Peyer's patch (tissue), 4 donors: Measurements from ENCODE around the gene VSIG4. TPM values are rescaled to one million over a fixed set of nuclear protein-coding genes. Genes with fewer than 3 reads are reported as not detected.
A peak's percentile ranks its signal among the peaks of the same experiment; 100 is the strongest.

Experiments used
- DNase-seq, 3 donors: peaks; one replicate each; pipeline ENCODE4 v3.0.0-alpha.2; 2017 to 2019
- H3K27ac ChIP-seq, 4 donors: fragments of 200-600 bp; sonication (generic); one replicate each; pipeline ENCODE4 v1.5.1; 2016 to 2019
- H3K27me3 ChIP-seq, 2 donors: fragments of 200-600 bp; sonication (generic); one replicate each; pipeline ENCODE4 v1.5.1; 2019
- H3K36me3 ChIP-seq, 3 donors: fragments of 200-600 bp; sonication (generic); one replicate each; pipeline ENCODE4 v1.5.1; 2016 to 2019
- H3K4me1 ChIP-seq, 4 donors: fragments of 200-600 bp; sonication (generic); one replicate each; pipeline ENCODE4 v1.5.1; 2016 to 2019
- H3K4me3 ChIP-seq, 4 donors: fragments of 200-600 bp; sonication (generic); 1 replicate in 3 of 4; 2 replicates in 1 of 4; pipeline ENCODE4 v1.5.1; 2016 to 2019; ENCODE audit warnings: mild to moderate bottlenecking in 1 of 4
- H3K9me3 ChIP-seq, 4 donors: fragments of 200-600 bp; sonication (generic); one replicate each; pipeline ENCODE4 v1.5.1; 2016 to 2019; ENCODE audit warnings: mild to moderate bottlenecking in 1 of 4
- POLR2A ChIP-seq, 2 donors: fragments of 450-650 bp; IDR thresholded peaks; one replicate each; pipeline ENCODE4 v1.5.1; 2017; ENCODE audit warnings: antibody characterized with exemption in 2 of 2, mild to moderate bottlenecking in 2 of 2, moderate library complexity in 2 of 2
- total RNA-seq, 4 donors: library from RNA; depleted of rRNA; stranded (reverse); fragments of >200 nt; gene quantifications; one replicate each; pipeline ENCODE4 v1.1.0, GENCODE V29; 2016
- TF ChIP-seq, protein P1 (sequence below), 6 experiments: fragments of 450-650 bp in 4 of 6; fragments of 200-600 bp in 2 of 6; sonication (generic) in 1 of 6; IDR thresholded peaks; one replicate each; pipeline ENCODE4 v1.5.1; 2017 to 2019; ENCODE audit warnings: antibody characterized with exemption in 6 of 6, mild to moderate bottlenecking in 3 of 6, moderate library complexity in 1 of 6

Gene VSIG4
- total RNA-seq, 4 donors from 2014 or later = 15.1 to 51.1 (median 31.3) TPM

- H3K4me1 ChIP-seq = no peaks in the 10 kb centered on the region
- TF ChIP-seq POLR2A (IDR thresholded peaks at IDR 0.05) = no peak
- TF ChIP-seq, protein P1, sequence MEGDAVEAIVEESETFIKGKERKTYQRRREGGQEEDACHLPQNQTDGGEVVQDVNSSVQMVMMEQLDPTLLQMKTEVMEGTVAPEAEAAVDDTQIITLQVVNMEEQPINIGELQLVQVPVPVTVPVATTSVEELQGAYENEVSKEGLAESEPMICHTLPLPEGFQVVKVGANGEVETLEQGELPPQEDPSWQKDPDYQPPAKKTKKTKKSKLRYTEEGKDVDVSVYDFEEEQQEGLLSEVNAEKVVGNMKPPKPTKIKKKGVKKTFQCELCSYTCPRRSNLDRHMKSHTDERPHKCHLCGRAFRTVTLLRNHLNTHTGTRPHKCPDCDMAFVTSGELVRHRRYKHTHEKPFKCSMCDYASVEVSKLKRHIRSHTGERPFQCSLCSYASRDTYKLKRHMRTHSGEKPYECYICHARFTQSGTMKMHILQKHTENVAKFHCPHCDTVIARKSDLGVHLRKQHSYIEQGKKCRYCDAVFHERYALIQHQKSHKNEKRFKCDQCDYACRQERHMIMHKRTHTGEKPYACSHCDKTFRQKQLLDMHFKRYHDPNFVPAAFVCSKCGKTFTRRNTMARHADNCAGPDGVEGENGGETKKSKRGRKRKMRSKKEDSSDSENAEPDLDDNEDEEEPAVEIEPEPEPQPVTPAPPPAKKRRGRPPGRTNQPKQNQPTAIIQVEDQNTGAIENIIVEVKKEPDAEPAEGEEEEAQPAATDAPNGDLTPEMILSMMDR (IDR thresholded peaks at IDR 0.05) = no peak
- no peaks in the 10 kb centered on the region for H3K36me3 ChIP-seq
- H3K4me3 ChIP-seq = no peak overlapping the region
- peak overlapping the region in 3 of 4 donors; percentile 22 to 55 (median 35) for H3K27ac ChIP-seq
- peak in 1 of 3 donors; percentile 45 for DNase-seq
- no peaks in the 10 kb centered on the region for H3K9me3 ChIP-seq
- H3K27me3 ChIP-seq = no peaks in the 10 kb centered on the region
Observed at GRCh38 chrX:66020631-66021334, 19.1 kb downstream of the VSIG4 start.

DNA sequence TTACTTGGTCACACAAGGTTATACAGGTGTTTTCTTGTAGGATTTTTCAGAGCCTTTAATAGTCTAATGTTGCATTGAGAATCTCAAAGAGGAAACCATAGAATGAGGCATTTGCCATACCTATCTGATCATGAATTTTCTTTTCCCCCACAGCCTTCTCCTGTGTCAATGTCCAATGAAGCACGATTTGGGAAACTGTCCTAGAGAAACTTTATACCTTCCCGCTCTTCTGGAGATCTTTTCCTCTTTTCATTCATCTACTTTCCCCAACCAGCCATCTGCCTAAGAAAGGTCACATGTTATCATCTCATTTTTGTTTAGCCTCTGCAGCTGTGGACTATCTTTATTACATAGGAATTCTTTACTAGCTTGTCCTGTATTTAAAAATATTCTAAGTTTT, 19.9 kb downstream of the VSIG4 start:
- Histone ChIP-seq H3K4me1 (no peaks in the 10 kb centered on the region), H3K36me3 (no peaks in the 10 kb centered on the region), H3K27ac (peak overlapping the region in 1 of 4 donors; percentile 55), H3K4me3 (no peak overlapping the region), H3K9me3 (no peaks in the 10 kb centered on the region), H3K27me3 (no peaks in the 10 kb centered on the region)
- no peak for DNase-seq
- TF ChIP-seq, protein P1 (IDR thresholded peaks at IDR 0.05) = no peak
- no peak for TF ChIP-seq POLR2A (IDR thresholded peaks at IDR 0.05)

GRCh38 chrX:66019310-66019652, 20.6 kb downstream of the VSIG4 start:
- H3K9me3 ChIP-seq = no peaks in the 10 kb centered on the region
- no peak overlapping the region for H3K27ac ChIP-seq
- H3K36me3 ChIP-seq = no peaks in the 10 kb centered on the region
- H3K27me3 ChIP-seq = no peaks in the 10 kb centered on the region
- TF ChIP-seq, protein P1 (IDR thresholded peaks at IDR 0.05) = no peak
- no peak for TF ChIP-seq POLR2A (IDR thresholded peaks at IDR 0.05)
- no peak for DNase-seq
- H3K4me1 ChIP-seq = no peaks in the 10 kb centered on the region
- no peak overlapping the region for H3K4me3 ChIP-seq

GRCh38 chrX:66018585-66019309, 21.1 kb downstream of the VSIG4 start:
- Histone ChIP-seq H3K27me3 (no peaks in the 10 kb centered on the region), H3K4me1 (no peaks in the 10 kb centered on the region), H3K9me3 (no peaks in the 10 kb centered on the region), H3K27ac (peak overlapping the region in 2 of 4 donors; percentile 67 to 72), H3K4me3 (no peak overlapping the region), H3K36me3 (no peaks in the 10 kb centered on the region)
- no peak for TF ChIP-seq POLR2A (IDR thresholded peaks at IDR 0.05)
- TF ChIP-seq, protein P1 (IDR thresholded peaks at IDR 0.05) = no peak
- no peak for DNase-seq

DNA sequence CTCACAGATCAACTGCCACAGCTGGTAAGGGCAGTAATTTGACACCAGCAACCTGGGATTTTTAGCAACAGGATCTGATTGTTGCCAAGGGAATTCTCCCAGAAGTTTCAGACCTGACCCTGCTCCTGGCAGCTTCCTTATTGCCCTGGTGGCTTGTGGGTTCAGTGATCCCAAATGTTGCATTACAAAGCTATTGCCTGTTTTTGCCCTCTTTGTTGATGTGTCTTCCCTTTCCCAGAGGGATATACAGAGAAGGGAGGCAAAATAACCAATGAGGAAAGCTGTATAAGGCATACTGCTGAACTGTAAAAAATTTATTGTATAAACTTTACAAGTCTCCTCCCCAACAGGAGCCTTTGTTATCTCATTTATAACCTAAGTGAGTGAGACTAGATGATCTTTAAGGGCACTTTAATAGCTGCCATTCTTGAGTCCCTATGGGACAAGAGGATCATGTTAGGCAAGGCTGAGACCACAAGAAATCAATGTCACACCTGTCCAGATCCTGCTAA, 22.2 kb downstream of the VSIG4 start:
- no peaks in the 10 kb centered on the region for H3K9me3 ChIP-seq
- H3K4me1 ChIP-seq = no peaks in the 10 kb centered on the region
- no peak for DNase-seq
- peak overlapping the region in 1 of 4 donors; percentile 32 for H3K4me3 ChIP-seq
- TF ChIP-seq, protein P1 (IDR thresholded peaks at IDR 0.05) = no peak
- TF ChIP-seq POLR2A (IDR thresholded peaks at IDR 0.05) = no peak
- no peaks in the 10 kb centered on the region for H3K36me3 ChIP-seq
- peak overlapping the region; percentile 8 to 72 (median 60) for H3K27ac ChIP-seq
- no peaks in the 10 kb centered on the region for H3K27me3 ChIP-seq
